GM12874 (cell line): ENCODE results near the gene PLA2G2C.
A peak's percentile ranks its signal among the peaks of the same experiment; 100 is the strongest.

ENCODE experiments used
- TF ChIP-seq, protein P1 (sequence below): IDR thresholded peaks from 2 replicates; pipeline ENCODE4 v1.5.1; 2011; ENCODE audit warnings: low read depth, mild to moderate bottlenecking, control low read depth, low read length, moderate library complexity; ENCODE audit not compliant: insufficient read depth

The PLA2G2C gene, protein sequence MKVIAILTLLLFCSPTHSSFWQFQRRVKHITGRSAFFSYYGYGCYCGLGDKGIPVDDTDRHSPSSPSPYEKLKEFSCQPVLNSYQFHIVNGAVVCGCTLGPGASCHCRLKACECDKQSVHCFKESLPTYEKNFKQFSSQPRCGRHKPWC

DNA sequence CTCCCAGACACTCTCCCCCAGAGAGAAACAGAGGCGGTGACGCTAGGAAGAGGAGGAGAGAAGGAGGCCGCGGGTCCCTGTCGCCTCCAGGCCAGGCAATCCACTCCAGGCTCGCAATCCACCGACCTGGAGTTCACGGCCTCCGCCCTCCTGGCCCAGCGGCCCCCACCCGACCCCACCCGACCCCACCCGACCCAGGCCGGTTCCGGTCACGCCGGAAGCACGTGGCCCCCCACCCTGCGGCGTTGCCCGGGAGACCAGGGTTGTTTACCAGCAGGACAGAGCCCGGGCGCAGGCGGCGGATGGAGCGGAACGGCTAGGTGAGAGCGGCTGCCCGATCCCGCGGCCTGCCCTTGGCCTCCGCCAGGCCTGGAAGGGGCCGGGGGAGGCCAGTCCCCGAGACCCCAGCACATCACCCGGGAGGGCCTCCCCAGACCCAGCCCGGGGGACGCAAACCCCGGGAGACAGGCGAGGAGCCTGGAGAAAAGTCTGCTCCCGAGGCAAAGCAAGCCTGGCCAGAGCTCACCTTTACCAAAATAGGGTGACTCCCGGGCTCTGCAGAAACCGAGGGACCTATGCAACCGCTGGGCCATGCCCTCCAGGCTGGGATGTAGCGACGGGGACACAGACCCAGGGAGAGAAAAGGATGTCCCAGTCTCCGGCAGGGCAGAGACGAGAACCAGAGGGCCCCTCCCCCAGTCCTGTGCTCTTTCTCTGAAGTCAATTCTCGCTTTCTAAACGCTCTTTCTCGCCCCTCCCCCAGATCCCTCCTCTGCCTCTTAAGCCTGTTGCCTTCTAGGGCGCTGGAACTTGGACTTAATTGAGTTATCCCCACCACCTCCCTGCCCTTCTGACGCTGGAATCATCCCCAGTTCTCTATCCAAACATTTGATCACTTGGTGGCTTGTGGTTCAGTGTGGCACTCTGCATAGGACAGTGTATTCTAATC is at the start of gene PLA2G2C, which contains the start of gene UBXN10:
Gene PLA2G2C, minus strand, starts transcription at position 685 of the 949 bp plus-strand sequence. CDS start 9,155 bp downstream, outside the sequence.
Gene UBXN10, plus strand, starts transcription at position 263 of the 949 bp plus-strand sequence. CDS start 4,466 bp downstream, outside the sequence.
- TF ChIP-seq, protein P1, sequence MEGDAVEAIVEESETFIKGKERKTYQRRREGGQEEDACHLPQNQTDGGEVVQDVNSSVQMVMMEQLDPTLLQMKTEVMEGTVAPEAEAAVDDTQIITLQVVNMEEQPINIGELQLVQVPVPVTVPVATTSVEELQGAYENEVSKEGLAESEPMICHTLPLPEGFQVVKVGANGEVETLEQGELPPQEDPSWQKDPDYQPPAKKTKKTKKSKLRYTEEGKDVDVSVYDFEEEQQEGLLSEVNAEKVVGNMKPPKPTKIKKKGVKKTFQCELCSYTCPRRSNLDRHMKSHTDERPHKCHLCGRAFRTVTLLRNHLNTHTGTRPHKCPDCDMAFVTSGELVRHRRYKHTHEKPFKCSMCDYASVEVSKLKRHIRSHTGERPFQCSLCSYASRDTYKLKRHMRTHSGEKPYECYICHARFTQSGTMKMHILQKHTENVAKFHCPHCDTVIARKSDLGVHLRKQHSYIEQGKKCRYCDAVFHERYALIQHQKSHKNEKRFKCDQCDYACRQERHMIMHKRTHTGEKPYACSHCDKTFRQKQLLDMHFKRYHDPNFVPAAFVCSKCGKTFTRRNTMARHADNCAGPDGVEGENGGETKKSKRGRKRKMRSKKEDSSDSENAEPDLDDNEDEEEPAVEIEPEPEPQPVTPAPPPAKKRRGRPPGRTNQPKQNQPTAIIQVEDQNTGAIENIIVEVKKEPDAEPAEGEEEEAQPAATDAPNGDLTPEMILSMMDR, result no peak

DNA sequence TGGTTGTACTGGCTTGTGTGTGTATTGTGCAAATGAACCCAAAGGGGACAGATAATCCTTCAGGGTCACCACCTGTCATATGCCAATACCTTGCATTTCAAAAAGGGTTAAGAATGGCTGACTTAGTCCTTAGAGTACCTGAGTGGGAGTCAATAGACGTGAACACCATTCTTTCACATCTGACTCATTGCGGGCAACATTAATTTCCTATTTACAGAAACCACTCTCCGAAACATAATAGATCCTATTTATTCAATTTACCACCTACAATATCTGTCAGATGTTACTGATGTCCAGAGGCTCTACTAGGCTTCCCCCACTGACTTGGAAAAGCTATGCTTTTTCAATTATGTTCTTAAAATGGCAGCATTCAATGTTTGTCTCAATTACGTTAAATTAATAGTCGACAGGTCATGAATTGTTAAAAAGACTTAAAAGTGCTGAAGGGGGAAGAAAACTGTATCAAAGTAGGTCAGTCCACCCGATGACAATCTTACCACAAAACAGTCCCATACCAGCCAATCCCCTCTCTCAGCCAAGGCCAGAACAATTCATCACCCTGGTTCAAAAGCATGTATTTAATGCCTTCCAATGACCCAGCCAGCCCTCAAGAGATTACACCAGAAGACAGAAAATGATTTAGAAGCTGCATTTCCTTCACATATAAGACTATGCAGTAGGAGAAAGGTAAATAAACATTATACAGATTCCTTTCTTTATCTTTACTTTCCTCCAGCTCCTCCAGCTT is 48.6 kb upstream of the PLA2G2C start:
- TF ChIP-seq, protein P1, result no peak

DNA sequence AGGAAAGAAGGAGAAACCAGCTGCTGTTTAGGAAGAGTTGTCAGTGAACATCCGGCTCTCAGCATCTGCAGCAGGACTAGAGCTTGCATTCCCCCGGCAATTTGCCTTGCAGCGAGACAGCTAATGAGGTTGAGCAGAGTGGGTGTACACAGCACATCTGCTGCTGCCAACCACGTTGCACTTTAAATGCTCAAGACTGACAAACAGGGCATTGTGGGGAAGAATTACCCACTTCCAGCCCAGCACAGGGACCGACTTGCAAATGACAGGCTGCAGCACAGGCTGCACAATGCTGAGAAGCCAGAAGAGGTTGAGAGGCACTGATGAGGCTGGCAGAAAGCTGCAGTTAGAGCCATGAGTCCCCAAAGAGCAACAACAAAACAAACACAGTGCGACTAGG is 47.5 kb upstream of the PLA2G2C start:
- TF ChIP-seq, protein P1, result no peak

DNA sequence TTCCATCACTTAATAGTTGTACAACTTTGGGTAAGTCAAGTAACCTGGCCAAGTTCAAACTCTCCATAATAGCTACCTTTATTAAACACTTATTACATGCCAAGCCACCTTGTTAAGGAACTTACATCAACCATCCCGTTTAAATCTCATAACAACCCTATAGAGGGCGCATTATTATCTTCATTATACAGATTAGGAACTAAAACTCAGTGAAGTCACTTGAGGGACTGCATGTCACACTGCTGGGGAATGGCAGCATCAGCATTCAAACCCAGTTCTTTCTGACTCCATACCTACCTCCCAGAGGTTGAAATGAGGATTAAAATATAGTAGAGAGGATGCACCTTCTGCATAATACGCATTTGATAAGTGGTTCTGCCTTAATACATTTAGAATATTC is 47.1 kb upstream of the PLA2G2C start:
- TF ChIP-seq, protein P1, result peak; percentile 29; the same call in 1 of the 2 replicates

DNA sequence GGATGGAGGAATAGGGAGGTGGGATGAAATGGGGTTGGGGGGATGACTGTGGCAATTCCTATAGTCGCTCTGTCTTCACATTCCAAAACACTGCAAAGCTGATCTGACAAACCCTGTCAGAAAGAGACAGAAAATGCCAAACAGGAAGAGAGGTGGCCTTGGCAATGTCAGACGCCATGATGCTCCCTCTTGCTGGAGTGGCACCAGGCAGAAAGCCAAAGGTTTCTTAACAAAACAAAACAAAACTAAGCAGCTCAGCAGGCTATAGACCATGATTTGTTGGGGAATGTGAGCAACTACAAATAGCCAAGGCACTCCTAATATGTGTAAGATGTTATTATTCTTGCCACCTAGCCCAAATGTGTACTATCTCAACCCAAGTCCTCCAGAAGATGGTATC is 42.9 kb upstream of the PLA2G2C start:
- TF ChIP-seq, protein P1, result no peak

DNA sequence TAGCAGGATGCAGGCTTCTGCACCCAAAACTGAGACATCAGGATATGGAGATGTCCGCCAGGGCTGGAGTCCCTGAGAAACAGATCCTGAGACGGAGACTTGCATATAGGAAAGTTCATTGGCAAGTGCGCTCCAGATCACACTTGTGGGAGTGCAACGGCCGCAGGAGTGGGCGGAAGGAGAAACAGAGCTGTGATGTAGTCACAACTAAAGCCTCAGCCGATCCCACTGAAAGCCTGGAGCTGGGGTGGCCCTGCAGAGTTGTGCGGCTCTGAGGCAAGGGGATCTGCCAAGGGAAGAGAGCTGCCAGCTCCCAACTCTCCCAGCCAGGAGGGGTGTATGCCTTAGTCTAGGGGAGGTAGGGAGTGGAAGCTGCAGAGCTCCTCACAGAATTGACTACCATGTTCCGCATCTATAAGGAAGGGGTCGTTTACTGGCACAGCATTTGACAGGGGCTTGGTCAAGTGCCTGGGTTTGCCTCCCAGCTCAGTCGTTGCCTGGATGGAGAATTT is 42.1 kb upstream of the PLA2G2C start:
- TF ChIP-seq, protein P1, result no peak
